Mucosa of descending colon (tissue), 3 donors: ENCODE results near the gene PARM1. TPM values are rescaled to one million over a fixed set of nuclear protein-coding genes. Genes with fewer than 3 reads are reported as not detected.

Experiments used
- total RNA-seq, 3 donors: library from RNA; stranded (reverse); fragmentation: NEBNext Ultra II Directional in 2 of 3; extraction: Animal tissue kit (Norgen Biotek cat#: 25700) in 2 of 3; gene quantifications; one replicate each; pipeline versions ENCODE4 v1.2.1 to v1.2.4, GENCODE V29; 2021 to 2023
- donor health status: DM: no; HTN: no; CAD: no; lungs with moderate emphysema.
- donor health status: DM: no; HTN: no; CAD: no.
- donor health status: DM: no; HTN: yes; CAD: no.

Gene PARM1
- total RNA-seq, 3 donors from 2014 or later: 120 to 286 (median 209) TPM

Other genes with a start within 250 kb of the PARM1 start
- gene BTC, start 138.6 kb upstream of the PARM1 start, total RNA-seq: 10 to 100 TPM in 1 of 3 donors, 1 to 10 TPM in 2; 5.6 to 20.6 (median 6.3) TPM